ENCODE data around the gene FAM153A. TPM values are rescaled to one million over a fixed set of nuclear protein-coding genes. Genes with fewer than 3 reads are reported as not detected.

FAM153A gene
- not detected in 2 replicates for total RNA-seq (ENCODE audit: low replicate concordance)

DNA sequence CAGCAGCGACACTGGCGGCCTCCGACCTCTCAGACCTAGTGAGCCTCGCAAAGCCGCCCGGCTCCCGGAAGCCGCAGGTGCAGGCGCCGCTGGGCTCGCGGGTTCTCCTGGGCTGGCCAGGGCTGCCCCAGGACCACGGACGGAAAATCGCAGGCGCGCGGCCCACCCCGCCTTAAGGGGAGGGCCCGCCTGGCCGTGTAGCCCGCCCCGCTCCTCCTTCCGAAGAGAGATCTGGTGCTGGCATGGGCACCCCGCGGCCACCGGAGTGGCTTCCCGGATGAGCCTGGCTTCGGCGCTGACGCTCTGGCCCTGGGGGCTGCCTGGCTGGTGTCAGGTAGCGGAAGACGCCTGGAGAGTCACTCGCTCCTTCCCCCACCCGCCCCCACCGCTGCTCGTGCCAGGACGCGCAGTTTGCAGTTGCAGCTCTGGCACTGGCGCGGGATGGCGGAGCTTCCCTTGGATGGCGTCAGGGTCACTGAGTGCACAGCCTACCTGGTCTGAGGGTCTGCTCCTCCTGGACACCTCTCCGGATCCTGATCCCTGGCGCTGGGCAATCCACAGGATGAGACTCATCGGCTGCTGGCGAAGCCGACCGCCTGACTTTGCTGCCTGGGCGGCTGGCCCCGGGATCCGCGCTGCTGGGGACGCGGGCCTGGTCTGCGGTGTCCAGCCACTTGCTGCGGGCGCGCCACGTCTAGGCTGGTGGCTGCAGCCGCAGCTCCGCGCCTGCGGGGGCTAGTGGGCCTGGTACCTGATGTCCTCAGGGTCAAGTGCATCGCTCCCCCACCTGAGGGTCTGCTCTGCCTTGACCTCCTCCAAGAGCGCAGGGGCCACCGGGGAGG is at the start of gene FAM153A:
FAM153A (minus strand) TSS at position 108 of the 842 bp plus-strand sequence.

Other genes with a start within 250 kb of the FAM153A start
- 18.0 and 21.5 TPM in 2 replicates for gene FAM193B, start 228.3 kb downstream of the FAM153A start, total RNA-seq (ENCODE audit: low replicate concordance)
- 146 and 251 TPM in 2 replicates for gene TMED9, start 190.7 kb downstream of the FAM153A start, total RNA-seq (ENCODE audit: low replicate concordance)
- gene B4GALT7, start 182.8 kb downstream of the FAM153A start, total RNA-seq (ENCODE audit: low replicate concordance) = 29.0 and 45.6 TPM in 2 replicates
- gene PROP1, start 213.3 kb upstream of the FAM153A start, total RNA-seq (ENCODE audit: low replicate concordance) = not detected in 2 replicates